Lower leg skin (tissue), 3 donors: ENCODE measurements around the gene ERC2.

ENCODE experiments used
- POLR2A ChIP-seq, 2 donors: fragments of 450-650 bp; IDR thresholded peaks; one replicate each; pipeline ENCODE4 v1.6.1; 2016 to 2017; ENCODE audit warnings: antibody characterized with exemption in 2 of 2, mild to moderate bottlenecking in 1 of 2, moderate library complexity in 1 of 2
- TF ChIP-seq, protein P1 (sequence below), 3 donors: fragments of 450-650 bp; IDR thresholded peaks; one replicate each; pipeline ENCODE4 v1.5.1; 2016; ENCODE audit warnings: antibody characterized with exemption in 3 of 3, mild to moderate bottlenecking in 3 of 3, moderate library complexity in 2 of 3

DNA sequence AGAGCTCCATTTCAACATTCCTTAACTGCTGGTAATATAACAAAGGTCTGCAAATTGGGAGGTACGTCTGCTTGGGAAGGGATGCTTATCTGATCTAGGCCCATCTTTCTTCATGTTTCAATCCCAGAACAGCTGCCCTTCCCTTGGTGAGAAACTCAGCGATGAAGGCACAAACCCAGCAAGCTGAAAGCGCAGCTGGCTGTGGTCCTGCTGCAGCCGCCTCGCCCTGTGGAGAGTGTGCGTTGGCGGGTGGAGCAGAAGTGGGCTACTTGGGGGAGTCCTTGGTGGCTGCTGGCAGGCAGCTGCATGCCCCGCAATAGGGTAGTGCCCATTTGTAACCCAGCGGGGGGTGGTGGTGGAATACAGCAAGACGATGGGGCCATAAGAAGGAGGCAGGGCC lies 820.6 kb downstream of the ERC2 start:
- TF ChIP-seq, protein P1, sequence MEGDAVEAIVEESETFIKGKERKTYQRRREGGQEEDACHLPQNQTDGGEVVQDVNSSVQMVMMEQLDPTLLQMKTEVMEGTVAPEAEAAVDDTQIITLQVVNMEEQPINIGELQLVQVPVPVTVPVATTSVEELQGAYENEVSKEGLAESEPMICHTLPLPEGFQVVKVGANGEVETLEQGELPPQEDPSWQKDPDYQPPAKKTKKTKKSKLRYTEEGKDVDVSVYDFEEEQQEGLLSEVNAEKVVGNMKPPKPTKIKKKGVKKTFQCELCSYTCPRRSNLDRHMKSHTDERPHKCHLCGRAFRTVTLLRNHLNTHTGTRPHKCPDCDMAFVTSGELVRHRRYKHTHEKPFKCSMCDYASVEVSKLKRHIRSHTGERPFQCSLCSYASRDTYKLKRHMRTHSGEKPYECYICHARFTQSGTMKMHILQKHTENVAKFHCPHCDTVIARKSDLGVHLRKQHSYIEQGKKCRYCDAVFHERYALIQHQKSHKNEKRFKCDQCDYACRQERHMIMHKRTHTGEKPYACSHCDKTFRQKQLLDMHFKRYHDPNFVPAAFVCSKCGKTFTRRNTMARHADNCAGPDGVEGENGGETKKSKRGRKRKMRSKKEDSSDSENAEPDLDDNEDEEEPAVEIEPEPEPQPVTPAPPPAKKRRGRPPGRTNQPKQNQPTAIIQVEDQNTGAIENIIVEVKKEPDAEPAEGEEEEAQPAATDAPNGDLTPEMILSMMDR (IDR thresholded peaks at IDR 0.05): no peak
- TF ChIP-seq POLR2A (IDR thresholded peaks at IDR 0.05): no peak
